HFFc6 (cell line): ENCODE results near the gene FN3K. TPM values are rescaled to one million over a fixed set of nuclear protein-coding genes. Genes with fewer than 3 reads are reported as not detected.
A peak's percentile ranks its signal among the peaks of the same experiment; 100 is the strongest.

ENCODE experiments used
- DNase-seq: peaks from one replicate; pipeline ENCODE4 v3.0.0-alpha.2; 2018
- H3K27ac Mint-ChIP-seq: 2 replicates; pipeline ENCODE4 v1.8.0; 2020; ENCODE audit warnings: mild to moderate bottlenecking, mixed read lengths
- H3K27me3 Mint-ChIP-seq: 2 replicates; pipeline ENCODE4 v1.8.0; 2021; ENCODE audit warnings: mild to moderate bottlenecking, moderate library complexity, mixed read lengths; ENCODE audit not compliant: insufficient read depth
- H3K36me3 Mint-ChIP-seq: 2 replicates; pipeline ENCODE4 v1.8.0; 2021; ENCODE audit warnings: low read depth, mixed read lengths
- H3K4me1 Mint-ChIP-seq: 2 replicates; pipeline ENCODE4 v1.8.0; 2020; ENCODE audit warnings: low read depth, mixed read lengths
- H3K4me3 Mint-ChIP-seq: 2 replicates; pipeline ENCODE4 v1.8.0; 2020; ENCODE audit warnings: mild to moderate bottlenecking, moderate library complexity, mixed read lengths
- H3K9me3 Mint-ChIP-seq: 2 replicates; pipeline ENCODE4 v1.8.0; 2020; ENCODE audit warnings: mild to moderate bottlenecking, mixed read lengths
- total RNA-seq, 6 experiments: library from RNA; stranded (reverse); fragmentation: NEBNext Ultra II Directional; extraction: Animal tissue kit (Norgen Biotek cat#: 25700); gene quantifications; 2 replicates in 1 of 6; 3 replicates in 5 of 6; pipeline ENCODE4 v1.2.3, GENCODE V29; 2021
- TF ChIP-seq, protein P1 (sequence below): fragments of 200-600 bp; sonication (generic); IDR thresholded peaks from 2 replicates; pipeline ENCODE4 v1.5.0; 2021; ENCODE audit warnings: antibody characterized with exemption, mild to moderate bottlenecking

Gene FN3K
- total RNA-seq, 6 experiments from 2014 or later, result 0.96 to 2.9 (median 1.6) TPM

DNA sequence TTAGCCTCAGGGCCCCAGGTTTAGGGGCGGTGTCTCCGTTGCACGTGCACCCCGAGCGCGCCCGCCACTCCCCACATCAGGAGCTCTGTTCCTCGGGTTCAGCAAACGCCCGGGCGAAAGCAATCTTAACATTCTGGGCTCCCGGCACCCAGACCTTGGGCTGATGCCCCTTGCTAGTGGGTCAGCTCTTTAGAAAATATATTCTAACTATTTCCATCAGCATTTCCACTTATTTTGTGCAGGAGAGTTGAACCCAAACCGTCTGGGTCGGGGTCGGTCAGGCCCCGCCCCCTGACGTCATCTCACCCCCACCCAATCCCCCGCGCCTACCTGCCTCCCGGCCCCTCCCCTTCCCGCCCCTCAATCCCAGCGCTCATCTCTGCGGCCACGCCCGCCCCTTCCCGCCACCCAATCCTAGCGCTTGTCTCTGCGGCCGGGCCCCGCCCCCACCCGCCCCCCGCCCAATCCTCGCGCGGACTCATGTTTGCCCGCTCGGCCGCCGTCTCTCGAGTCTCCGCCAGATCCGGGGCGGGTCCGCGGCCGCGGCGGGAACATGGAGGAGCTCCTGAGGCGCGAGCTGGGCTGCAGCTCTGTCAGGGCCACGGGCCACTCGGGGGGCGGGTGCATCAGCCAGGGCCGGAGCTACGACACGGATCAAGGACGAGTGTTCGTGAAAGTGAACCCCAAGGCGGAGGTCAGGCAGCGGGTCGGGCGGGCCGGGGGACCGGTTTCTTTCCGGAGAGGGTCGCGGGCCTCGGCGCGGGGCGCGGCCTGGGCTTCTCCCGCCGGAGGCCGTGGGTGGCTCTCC, 19.0 kb upstream of the FN3K start, which contains the start of gene FN3KRP:
FN3KRP (plus strand) TSS at position 504 of the 808 bp plus-strand sequence; CDS start at position 554, 50 bp downstream.
- TF ChIP-seq, protein P1, sequence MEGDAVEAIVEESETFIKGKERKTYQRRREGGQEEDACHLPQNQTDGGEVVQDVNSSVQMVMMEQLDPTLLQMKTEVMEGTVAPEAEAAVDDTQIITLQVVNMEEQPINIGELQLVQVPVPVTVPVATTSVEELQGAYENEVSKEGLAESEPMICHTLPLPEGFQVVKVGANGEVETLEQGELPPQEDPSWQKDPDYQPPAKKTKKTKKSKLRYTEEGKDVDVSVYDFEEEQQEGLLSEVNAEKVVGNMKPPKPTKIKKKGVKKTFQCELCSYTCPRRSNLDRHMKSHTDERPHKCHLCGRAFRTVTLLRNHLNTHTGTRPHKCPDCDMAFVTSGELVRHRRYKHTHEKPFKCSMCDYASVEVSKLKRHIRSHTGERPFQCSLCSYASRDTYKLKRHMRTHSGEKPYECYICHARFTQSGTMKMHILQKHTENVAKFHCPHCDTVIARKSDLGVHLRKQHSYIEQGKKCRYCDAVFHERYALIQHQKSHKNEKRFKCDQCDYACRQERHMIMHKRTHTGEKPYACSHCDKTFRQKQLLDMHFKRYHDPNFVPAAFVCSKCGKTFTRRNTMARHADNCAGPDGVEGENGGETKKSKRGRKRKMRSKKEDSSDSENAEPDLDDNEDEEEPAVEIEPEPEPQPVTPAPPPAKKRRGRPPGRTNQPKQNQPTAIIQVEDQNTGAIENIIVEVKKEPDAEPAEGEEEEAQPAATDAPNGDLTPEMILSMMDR, result no peak
- no peaks in the 10 kb centered on the region for H3K9me3 Mint-ChIP-seq
- H3K4me1 Mint-ChIP-seq, result peaks cover 12% of the 10 kb centered on the region
- peak within 1 kb of the TSS; percentile 97 for H3K4me3 Mint-ChIP-seq
- H3K27me3 Mint-ChIP-seq, result peaks cover 2% of the 10 kb centered on the region; the same call in 1 of the 2 replicates
- peak within 1 kb of the TSS; percentile 83 for H3K27ac Mint-ChIP-seq
- peak; percentile 75 for DNase-seq
- no peaks in the 10 kb centered on the region for H3K36me3 Mint-ChIP-seq

DNA sequence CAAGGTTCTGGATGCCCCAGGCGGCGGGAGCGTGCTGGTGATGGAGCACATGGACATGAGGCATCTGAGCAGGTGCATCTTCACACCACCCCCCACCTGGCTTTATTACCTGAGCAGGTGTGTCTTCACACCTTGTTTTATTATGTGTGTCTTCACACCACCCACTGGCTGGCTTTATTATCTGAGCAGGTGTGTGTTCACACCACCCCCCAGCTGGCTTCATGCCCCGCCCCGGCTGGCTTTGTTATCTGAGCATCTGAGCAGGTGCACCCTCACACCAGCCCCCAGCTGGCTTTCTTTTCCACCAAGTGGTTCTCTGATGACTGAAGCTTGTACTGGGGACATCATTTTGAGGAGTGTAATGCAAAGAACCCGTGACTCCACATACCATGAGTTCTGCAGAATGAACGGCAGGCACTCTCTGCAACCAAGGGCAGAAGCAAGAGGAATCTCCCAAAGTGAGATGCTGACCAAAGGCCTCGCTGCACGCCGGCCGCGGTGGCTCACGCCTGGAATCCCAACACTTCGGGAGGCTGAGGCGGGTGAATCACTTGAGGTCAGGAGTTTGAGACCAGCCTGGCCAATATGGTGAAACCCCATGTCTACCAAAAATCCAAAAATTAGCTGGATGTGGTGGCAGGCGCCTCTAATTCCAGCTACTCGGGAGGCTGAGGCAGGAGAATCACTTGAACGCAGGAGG, 16.3 kb upstream of the FN3K start:
- H3K4me3 Mint-ChIP-seq, result no peak overlapping the region
- H3K36me3 Mint-ChIP-seq, result peaks cover 13% of the 10 kb centered on the region; the same call in 1 of the 2 replicates
- peaks cover 2% of the 10 kb centered on the region; the same call in 1 of the 2 replicates for H3K27me3 Mint-ChIP-seq
- DNase-seq, result no peak
- H3K4me1 Mint-ChIP-seq, result peaks cover 12% of the 10 kb centered on the region
- TF ChIP-seq, protein P1, result no peak
- no peak overlapping the region for H3K27ac Mint-ChIP-seq
- H3K9me3 Mint-ChIP-seq, result no peaks in the 10 kb centered on the region

DNA sequence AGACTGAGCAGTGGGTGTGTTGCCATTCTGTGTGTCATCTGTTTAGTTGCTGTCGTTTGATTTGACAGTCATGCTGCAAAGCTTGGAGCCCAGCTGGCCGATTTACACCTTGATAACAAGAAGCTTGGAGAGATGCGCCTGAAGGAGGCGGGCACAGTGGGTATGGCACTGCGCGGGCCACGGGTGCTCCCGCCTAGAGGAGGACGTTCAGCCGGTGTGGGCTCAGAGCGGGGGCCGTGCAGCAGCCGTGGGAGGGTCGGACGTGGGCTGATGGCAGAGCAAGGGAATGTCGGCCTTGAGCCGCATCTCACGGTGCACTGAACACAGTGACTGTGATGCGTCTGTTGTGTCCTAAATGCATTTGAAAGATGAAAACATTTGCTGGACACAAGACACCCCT, 15.2 kb upstream of the FN3K start:
- TF ChIP-seq, protein P1, result no peak
- H3K9me3 Mint-ChIP-seq, result no peaks in the 10 kb centered on the region
- H3K27ac Mint-ChIP-seq, result no peak overlapping the region
- H3K4me1 Mint-ChIP-seq, result peaks cover 12% of the 10 kb centered on the region
- peaks cover 13% of the 10 kb centered on the region; the same call in 1 of the 2 replicates for H3K36me3 Mint-ChIP-seq
- H3K4me3 Mint-ChIP-seq, result no peak overlapping the region
- DNase-seq, result no peak
- peaks cover 2% of the 10 kb centered on the region; the same call in 1 of the 2 replicates for H3K27me3 Mint-ChIP-seq

DNA sequence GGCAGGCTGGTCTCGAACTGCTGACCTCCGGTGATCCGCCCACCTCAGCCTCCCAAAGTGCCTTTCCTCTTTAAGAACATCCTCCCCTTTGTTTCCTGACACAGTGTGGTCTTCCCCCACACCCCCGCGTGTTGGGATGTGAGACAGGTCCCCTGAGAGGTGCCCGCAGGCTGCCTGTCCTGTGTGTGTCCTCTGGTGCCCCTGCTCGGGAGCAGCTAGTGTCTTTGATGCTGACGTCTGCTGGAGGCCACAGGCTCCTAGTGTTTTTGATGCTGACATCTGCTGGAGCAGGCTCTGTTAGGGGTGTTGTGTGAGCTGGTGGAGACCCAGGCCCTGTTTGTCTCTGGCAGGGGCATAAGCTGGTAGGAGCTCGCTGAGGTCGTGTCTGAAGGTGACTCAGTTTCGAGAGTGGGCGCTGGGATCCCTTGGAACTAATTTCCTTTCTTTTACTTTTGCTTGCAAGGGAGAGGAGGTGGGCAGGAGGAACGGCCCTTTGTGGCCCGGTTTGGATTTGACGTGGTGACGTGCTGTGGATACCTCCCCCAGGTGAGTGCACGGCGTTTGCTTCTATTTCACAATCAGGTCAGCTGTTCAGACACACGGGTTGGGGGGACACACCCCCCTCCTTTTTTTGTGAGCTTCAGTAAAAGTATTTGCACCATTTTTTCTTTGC, 12.9 kb upstream of the FN3K start:
- Mint-ChIP-seq H3K27ac (no peak overlapping the region), H3K27me3 (peaks cover 2% of the 10 kb centered on the region; the same call in 1 of the 2 replicates), H3K9me3 (no peaks in the 10 kb centered on the region), H3K36me3 (peaks cover 13% of the 10 kb centered on the region; the same call in 1 of the 2 replicates), H3K4me1 (peaks cover 8% of the 10 kb centered on the region), H3K4me3 (no peak overlapping the region)
- TF ChIP-seq, protein P1, result no peak
- no peak for DNase-seq

DNA sequence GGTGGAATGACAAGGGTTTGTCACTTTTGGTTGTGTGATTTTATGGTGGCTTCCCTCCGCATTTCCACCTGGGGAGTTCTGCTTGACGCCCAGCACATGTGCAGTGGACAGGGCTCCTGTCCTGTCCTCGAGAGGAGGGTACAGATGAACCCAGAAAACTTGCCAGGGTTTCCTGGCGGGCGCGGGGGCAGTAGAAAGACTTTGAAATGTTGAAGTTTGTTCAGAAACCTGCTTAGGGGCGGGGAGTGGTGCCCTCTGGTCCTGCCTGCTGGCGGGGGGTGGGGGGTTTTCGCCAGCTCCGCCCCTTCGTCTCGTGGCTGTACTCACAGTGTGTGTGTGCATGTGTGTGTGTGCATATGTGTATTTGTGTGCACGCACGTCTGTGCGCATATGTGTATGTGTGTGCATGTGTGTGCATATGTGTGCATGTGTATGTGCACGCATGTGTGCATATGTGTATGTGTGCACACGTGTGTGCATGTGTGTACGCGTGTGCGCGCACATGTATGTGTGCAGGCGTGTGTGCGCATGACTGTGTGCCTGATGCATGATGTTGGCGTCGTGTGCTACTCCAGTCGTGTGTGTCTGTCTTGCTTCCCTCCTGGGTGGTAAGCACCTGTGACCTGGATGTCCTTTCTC, 12.1 kb upstream of the FN3K start:
- Mint-ChIP-seq H3K36me3 (peaks cover 13% of the 10 kb centered on the region; the same call in 1 of the 2 replicates), H3K4me3 (no peak overlapping the region), H3K27me3 (no peaks in the 10 kb centered on the region), H3K4me1 (peaks cover under 1% of the 10 kb centered on the region; the same call in 1 of the 2 replicates), H3K9me3 (no peaks in the 10 kb centered on the region), H3K27ac (no peak overlapping the region)
- TF ChIP-seq, protein P1, result no peak
- no peak for DNase-seq
